SK-N-SH (cell line): ENCODE measurements around the gene SLF2.

Experiments used
- CTCF ChIP-seq: fragments of 200-600 bp; sonication (generic); IDR thresholded peaks from 2 replicates; pipeline ENCODE4 v1.6.1; 2017; ENCODE audit warnings: antibody characterized with exemption, mild to moderate bottlenecking, moderate library complexity
- JUND ChIP-seq: IDR thresholded peaks from 2 replicates; pipeline ENCODE4 v1.4.0; 2012
- POLR2AphosphoS5 ChIP-seq: IDR thresholded peaks from 2 replicates; pipeline ENCODE4 v1.6.1; 2012; ENCODE audit warnings: low read depth, low read length
- SIN3A ChIP-seq: IDR thresholded peaks from 2 replicates; pipeline ENCODE4 v1.6.1; 2012; ENCODE audit warnings: low read depth, mild to moderate bottlenecking, low read length, moderate library complexity, borderline replicate concordance
- YY1 ChIP-seq: IDR thresholded peaks from 2 replicates; pipeline ENCODE4 v1.4.0; 2012; ENCODE audit warnings: low read depth, mild to moderate bottlenecking
- TF ChIP-seq, protein P1 (sequence below): IDR thresholded peaks from 2 replicates; pipeline ENCODE4 v1.4.0; 2012; ENCODE audit warnings: low read depth

- no peak for TF ChIP-seq YY1
- no peak for TF ChIP-seq SIN3A
- no peak for TF ChIP-seq CTCF
- TF ChIP-seq POLR2AphosphoS5 = no peak
- TF ChIP-seq JUND = no peak
- TF ChIP-seq, protein P1, sequence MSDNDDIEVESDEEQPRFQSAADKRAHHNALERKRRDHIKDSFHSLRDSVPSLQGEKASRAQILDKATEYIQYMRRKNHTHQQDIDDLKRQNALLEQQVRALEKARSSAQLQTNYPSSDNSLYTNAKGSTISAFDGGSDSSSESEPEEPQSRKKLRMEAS = no peak
Measured at GRCh38 chr10:100867261-100867963, 45.4 kb upstream of the SLF2 start.
